Tibial nerve (tissue), 4 donors: ENCODE data around the gene CCAR1.

Experiments
- EP300 ChIP-seq, 2 donors: sonication (generic); formaldehyde crosslinking; IDR thresholded peaks; one replicate each; pipeline ENCODE4 v1.6.1; 2017; ENCODE audit warnings: antibody characterized with exemption in 2 of 2, mild to moderate bottlenecking in 1 of 2
- TF ChIP-seq, protein P1 (sequence below), 5 experiments: fragments of 200-600 bp in 3 of 5; fragments of 450-650 bp in 2 of 5; sonication (generic) in 3 of 5; IDR thresholded peaks; one replicate each; pipeline ENCODE4 v1.5.1; 2016 to 2019; ENCODE audit warnings: antibody characterized with exemption in 5 of 5, mild to moderate bottlenecking in 3 of 5, moderate library complexity in 2 of 5

- TF ChIP-seq, protein P1, sequence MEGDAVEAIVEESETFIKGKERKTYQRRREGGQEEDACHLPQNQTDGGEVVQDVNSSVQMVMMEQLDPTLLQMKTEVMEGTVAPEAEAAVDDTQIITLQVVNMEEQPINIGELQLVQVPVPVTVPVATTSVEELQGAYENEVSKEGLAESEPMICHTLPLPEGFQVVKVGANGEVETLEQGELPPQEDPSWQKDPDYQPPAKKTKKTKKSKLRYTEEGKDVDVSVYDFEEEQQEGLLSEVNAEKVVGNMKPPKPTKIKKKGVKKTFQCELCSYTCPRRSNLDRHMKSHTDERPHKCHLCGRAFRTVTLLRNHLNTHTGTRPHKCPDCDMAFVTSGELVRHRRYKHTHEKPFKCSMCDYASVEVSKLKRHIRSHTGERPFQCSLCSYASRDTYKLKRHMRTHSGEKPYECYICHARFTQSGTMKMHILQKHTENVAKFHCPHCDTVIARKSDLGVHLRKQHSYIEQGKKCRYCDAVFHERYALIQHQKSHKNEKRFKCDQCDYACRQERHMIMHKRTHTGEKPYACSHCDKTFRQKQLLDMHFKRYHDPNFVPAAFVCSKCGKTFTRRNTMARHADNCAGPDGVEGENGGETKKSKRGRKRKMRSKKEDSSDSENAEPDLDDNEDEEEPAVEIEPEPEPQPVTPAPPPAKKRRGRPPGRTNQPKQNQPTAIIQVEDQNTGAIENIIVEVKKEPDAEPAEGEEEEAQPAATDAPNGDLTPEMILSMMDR (IDR thresholded peaks at IDR 0.05), result no peak
- TF ChIP-seq EP300 (IDR thresholded peaks at IDR 0.05), result no peak
Observed at GRCh38 chr10:68696018-68696417, 25.0 kb upstream of the CCAR1 start.
